ENCODE data around the gene DIABLO. TPM values are rescaled to one million over a fixed set of nuclear protein-coding genes. Genes with fewer than 3 reads are reported as not detected.

The DIABLO gene
- total and polyA plus RNA-seq, 2 experiments from 2014 or later: 80.8 to 95.9 TPM

DNA sequence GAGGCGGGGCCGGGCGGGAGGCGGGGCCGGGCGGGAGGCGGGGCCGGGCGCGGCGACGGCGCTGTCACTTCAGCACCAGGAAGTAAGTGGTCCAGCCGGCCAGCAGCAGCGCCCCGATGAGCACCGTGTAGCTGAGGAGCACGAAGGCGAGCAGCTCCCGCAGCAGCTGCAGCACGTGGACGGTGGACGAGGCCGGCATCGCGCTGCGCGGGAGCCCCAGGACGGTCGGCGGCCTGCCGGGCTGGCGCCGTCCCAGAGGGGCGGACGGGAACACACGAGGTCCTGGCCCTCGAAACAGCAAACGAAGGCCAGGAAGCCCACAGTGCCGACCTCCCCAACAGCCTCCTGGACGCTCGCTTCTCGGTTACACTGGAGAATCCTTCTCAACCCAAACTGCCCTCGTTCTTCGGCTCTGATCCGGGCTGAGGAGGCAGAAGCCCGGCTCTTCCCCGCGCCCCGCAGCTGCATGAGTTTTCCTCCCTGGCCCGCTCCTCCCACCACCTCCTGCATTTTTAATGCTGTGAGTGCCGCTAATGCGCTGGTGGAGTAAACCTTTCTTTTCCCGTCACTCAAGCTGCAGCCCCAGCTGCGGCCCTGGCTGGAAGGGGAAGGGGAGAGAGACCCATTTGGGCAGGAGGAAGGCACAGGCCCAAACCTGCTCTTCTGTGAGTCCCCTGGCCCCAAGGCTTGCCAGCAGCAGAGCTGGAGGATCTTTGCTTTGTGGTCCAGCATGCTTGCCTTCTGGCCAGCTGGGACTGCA lies 694 bp upstream of the DIABLO start:
- H3K36me3 ChIP-seq: peaks cover 15% of the 10 kb centered on the region
- no peaks in the 10 kb centered on the region for H3K9me3 ChIP-seq (ENCODE audit: low read depth)
- H3K27me3 ChIP-seq: no peaks in the 10 kb centered on the region
- peaks cover 14% of the 10 kb centered on the region for H3K4me1 ChIP-seq (ENCODE audit: low read depth)
- DNase-seq (ENCODE audit: low read depth in 1 of 2, low spot score in 1 of 2): no peak
- no peak overlapping the region for H3K27ac ChIP-seq
- TF ChIP-seq, protein P1, sequence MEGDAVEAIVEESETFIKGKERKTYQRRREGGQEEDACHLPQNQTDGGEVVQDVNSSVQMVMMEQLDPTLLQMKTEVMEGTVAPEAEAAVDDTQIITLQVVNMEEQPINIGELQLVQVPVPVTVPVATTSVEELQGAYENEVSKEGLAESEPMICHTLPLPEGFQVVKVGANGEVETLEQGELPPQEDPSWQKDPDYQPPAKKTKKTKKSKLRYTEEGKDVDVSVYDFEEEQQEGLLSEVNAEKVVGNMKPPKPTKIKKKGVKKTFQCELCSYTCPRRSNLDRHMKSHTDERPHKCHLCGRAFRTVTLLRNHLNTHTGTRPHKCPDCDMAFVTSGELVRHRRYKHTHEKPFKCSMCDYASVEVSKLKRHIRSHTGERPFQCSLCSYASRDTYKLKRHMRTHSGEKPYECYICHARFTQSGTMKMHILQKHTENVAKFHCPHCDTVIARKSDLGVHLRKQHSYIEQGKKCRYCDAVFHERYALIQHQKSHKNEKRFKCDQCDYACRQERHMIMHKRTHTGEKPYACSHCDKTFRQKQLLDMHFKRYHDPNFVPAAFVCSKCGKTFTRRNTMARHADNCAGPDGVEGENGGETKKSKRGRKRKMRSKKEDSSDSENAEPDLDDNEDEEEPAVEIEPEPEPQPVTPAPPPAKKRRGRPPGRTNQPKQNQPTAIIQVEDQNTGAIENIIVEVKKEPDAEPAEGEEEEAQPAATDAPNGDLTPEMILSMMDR (IDR thresholded peaks at IDR 0.05; ENCODE audit: low read depth, low read length): no peak
- no peak overlapping the region for H3K4me3 ChIP-seq

- no peaks in the 10 kb centered on the region for H3K9me3 ChIP-seq (ENCODE audit: low read depth)
- H3K4me1 ChIP-seq (ENCODE audit: low read depth): no peaks in the 10 kb centered on the region
- no peaks in the 10 kb centered on the region for H3K27me3 ChIP-seq
- H3K27ac ChIP-seq: no peak overlapping the region
- H3K36me3 ChIP-seq: peaks cover 72% of the 10 kb centered on the region
- TF ChIP-seq, protein P1 (IDR thresholded peaks at IDR 0.05; ENCODE audit: low read depth, low read length): no peak
- no peak for DNase-seq (ENCODE audit: low read depth in 1 of 2, low spot score in 1 of 2)
- no peak overlapping the region for H3K4me3 ChIP-seq
Measured at GRCh38 chr12:122216445-122216844, 9.4 kb downstream of the DIABLO start.

- no peak for DNase-seq (ENCODE audit: low read depth in 1 of 2, low spot score in 1 of 2)
- H3K4me1 ChIP-seq (ENCODE audit: low read depth): no peaks in the 10 kb centered on the region
- no peak overlapping the region for H3K4me3 ChIP-seq
- H3K27ac ChIP-seq: no peak overlapping the region
- no peaks in the 10 kb centered on the region for H3K27me3 ChIP-seq
- H3K9me3 ChIP-seq (ENCODE audit: low read depth): no peaks in the 10 kb centered on the region
- TF ChIP-seq, protein P1 (IDR thresholded peaks at IDR 0.05; ENCODE audit: low read depth, low read length): no peak
- peaks cover 73% of the 10 kb centered on the region for H3K36me3 ChIP-seq
Measured at GRCh38 chr12:122215771-122216170, 10.1 kb downstream of the DIABLO start.

DNA sequence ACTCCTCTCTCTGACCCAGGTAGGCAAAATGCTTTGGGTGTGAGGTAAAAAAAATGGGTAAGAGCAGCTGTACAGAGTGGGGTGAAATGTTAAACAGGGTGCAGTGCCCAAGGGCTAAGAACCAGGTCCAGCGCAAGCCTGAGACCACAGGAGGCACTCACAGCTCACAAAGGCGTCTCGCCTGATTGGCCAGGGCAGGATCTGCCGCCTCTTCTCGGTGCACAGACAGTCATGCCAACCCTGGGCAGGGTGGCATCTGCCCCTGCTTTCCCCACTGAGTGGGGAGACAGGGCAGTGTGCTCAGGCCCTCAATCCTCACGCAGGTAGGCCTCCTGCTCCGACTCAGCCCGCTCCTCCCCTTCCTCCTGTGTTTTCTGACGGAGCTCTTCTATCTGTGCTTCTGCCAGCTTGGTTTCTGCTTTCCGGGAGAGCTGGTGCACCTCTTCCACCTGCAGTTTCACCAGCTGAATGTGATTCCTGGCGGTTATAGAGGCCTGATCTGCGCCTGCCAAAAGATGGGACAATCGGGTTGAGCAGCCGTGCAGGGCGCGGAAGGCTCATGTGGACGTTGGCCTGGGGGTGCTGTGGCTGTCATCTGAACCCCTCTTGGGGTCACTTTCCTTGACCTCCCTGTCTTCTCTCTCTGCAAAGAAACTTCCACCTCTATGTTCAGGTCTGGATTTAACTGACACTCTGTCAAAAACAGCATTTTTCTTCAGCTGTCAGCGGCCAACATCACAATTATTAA lies 17.6 kb downstream of the DIABLO start:
- H3K27me3 ChIP-seq: peaks cover 24% of the 10 kb centered on the region
- H3K36me3 ChIP-seq: peaks cover 38% of the 10 kb centered on the region
- H3K9me3 ChIP-seq (ENCODE audit: low read depth): no peaks in the 10 kb centered on the region
- H3K4me3 ChIP-seq: no peak overlapping the region
- H3K4me1 ChIP-seq (ENCODE audit: low read depth): no peaks in the 10 kb centered on the region
- DNase-seq (ENCODE audit: low read depth in 1 of 2, low spot score in 1 of 2): no peak
- TF ChIP-seq, protein P1 (IDR thresholded peaks at IDR 0.05; ENCODE audit: low read depth, low read length): no peak
- no peak overlapping the region for H3K27ac ChIP-seq

- Histone ChIP-seq H3K27me3 (peaks cover 33% of the 10 kb centered on the region), H3K27ac (no peak overlapping the region), H3K9me3 (ENCODE audit: low read depth) (no peaks in the 10 kb centered on the region), H3K4me1 (ENCODE audit: low read depth) (no peaks in the 10 kb centered on the region), H3K4me3 (no peak overlapping the region), H3K36me3 (peaks cover 31% of the 10 kb centered on the region)
- DNase-seq (ENCODE audit: low read depth in 1 of 2, low spot score in 1 of 2): no peak
- TF ChIP-seq, protein P1 (IDR thresholded peaks at IDR 0.05; ENCODE audit: low read depth, low read length): no peak
Measured at GRCh38 chr12:122207391-122207790, 18.5 kb downstream of the DIABLO start.
